HepG2 (cell line): ENCODE measurements around the gene UPF3A. TPM values are rescaled to one million over a fixed set of nuclear protein-coding genes. Genes with fewer than 3 reads are reported as not detected.
A peak's percentile ranks its signal among the peaks of the same experiment; 100 is the strongest.

ENCODE experiments used
- ATAC-seq: fragments of 200-7000 bp; cut with Tn5 transposase; 3 replicates; pipeline ENCODE4 v1.9.1; 2020; ENCODE audit warnings: mild to moderate bottlenecking, moderate library complexity
- BruUV-seq: library from RNA; stranded (reverse); fragments of 400-500 nt; replicated peaks from 2 replicates; lab custom pipeline; 2021; lab: Mats Ljungman, UMichigan
- CTCF ChIA-PET: fragments of 300-600 bp; formaldehyde crosslinking; extraction: SDS; loops from one replicate; lab custom pipeline; 2021; ENCODE audit warnings: low total read pairs, inconsistent platforms, low intra/inter-chr PET ratio; lab: Yijun Ruan, JAX
- POLR2A ChIA-PET: fragments of 350-600 bp; sonication (Branson Sonifier 250); formaldehyde crosslinking; loops from one replicate; lab custom pipeline; 2020; ENCODE audit warnings: antibody characterized with exemption, inconsistent platforms; lab: Yijun Ruan, JAX
- DNase-seq: peaks from one replicate; pipeline ENCODE4 v3.0.0-alpha.2; 2015; ENCODE audit warnings: low spot score
- FAIRE-seq: peaks from 3 replicates; lab custom pipeline; 2011; peaks lifted over from hg19 to GRCh38; lab: Jason Lieb, UNC
- H2AFZ ChIP-seq: one replicate; pipeline ENCODE4 v1.6.1; 2011; ENCODE audit warnings: low read length, inconsistent platforms
- H3K27ac ChIP-seq: fragments of 300-600 bp; 3 replicates; pipeline ENCODE4 v1.8.0; 2011; ENCODE audit warnings: mixed run types, mild to moderate bottlenecking, mixed read lengths, low read length, inconsistent platforms; ENCODE audit not compliant: insufficient read depth; ENCODE audit errors: extremely low read length
- H3K27me3 ChIP-seq, 2 experiments: fragments of 200-600 bp in 1 of 2; 2 replicates in 1 of 2; 3 replicates in 1 of 2; pipeline versions ENCODE4 v1.6.0 to v1.8.0; 2011; ENCODE audit warnings: low read length in 2 of 2, mild to moderate bottlenecking in 2 of 2, moderate library complexity in 2 of 2, inconsistent platforms in 1 of 2; ENCODE audit not compliant: insufficient read depth in 2 of 2, control insufficient read depth in 1 of 2
- H3K36me3 ChIP-seq, 2 experiments: fragments of 200-600 bp in 1 of 2; replicated peaks in 1 of 2; 2 replicates in 1 of 2; 3 replicates in 1 of 2; pipeline versions ENCODE4 v1.5.1 to v1.8.0; 2011; ENCODE audit warnings: low read length in 2 of 2, inconsistent platforms in 1 of 2; ENCODE audit not compliant: insufficient read depth in 2 of 2, control insufficient read depth in 1 of 2
- H3K4me1 ChIP-seq: 2 replicates; pipeline ENCODE4 v1.5.1; 2012; ENCODE audit warnings: low read length, inconsistent platforms; ENCODE audit not compliant: insufficient read depth
- H3K4me2 ChIP-seq: 2 replicates; pipeline ENCODE4 v1.6.0; 2011; ENCODE audit warnings: low read depth, low read length, inconsistent platforms
- H3K4me3 ChIP-seq, 3 experiments: fragments of 200-600 bp in 1 of 3; sonication (generic), shearing (Covaris generic) in 1 of 3; replicated peaks in 1 of 3; 2 replicates each; pipeline ENCODE4 v1.5.1; 2011 to 2016; ENCODE audit warnings: low read length in 3 of 3, inconsistent platforms in 2 of 3, low read depth in 2 of 3, mild to moderate bottlenecking in 2 of 3, control low read depth in 1 of 3, mixed read lengths in 1 of 3; ENCODE audit not compliant: insufficient read depth in 1 of 3
- H3K79me2 ChIP-seq: one replicate; pipeline ENCODE4 v1.6.1; 2011; ENCODE audit warnings: low read length, inconsistent platforms; ENCODE audit not compliant: insufficient read depth
- H3K9ac ChIP-seq: 2 replicates; pipeline ENCODE4 v1.6.0; 2011; ENCODE audit warnings: mild to moderate bottlenecking, low read depth, low read length, inconsistent platforms; ENCODE audit not compliant: insufficient read depth
- H3K9me3 ChIP-seq: 2 replicates; pipeline ENCODE4 v1.5.1; 2012; ENCODE audit warnings: mild to moderate bottlenecking, low read length
- H4K20me1 ChIP-seq: 2 replicates; pipeline ENCODE4 v1.6.0; 2011; ENCODE audit warnings: inconsistent platforms, mild to moderate bottlenecking, low read length, moderate library complexity; ENCODE audit not compliant: insufficient read depth
- AGO2 ChIP-seq: fragments of 200-400 bp; formaldehyde crosslinking; optimal IDR thresholded peaks from 2 replicates; pipeline ENCODE3; 2017; ENCODE audit warnings: mild to moderate bottlenecking, low read depth, low read length, moderate library complexity
- CREB1 ChIP-seq, 2 experiments: fragments of 450-650 bp in 1 of 2; IDR thresholded peaks; 2 replicates each; pipeline ENCODE4 v1.6.1; 2016 to 2017; ENCODE audit warnings: control low read depth in 1 of 2, mild to moderate bottlenecking in 1 of 2, missing compliant biosample characterization in 1 of 2, missing genetic modification characterization in 1 of 2
- MTA3 ChIP-seq: sonication (generic); formaldehyde crosslinking; IDR thresholded peaks from 2 replicates; pipeline ENCODE4 v1.4.0; 2020; ENCODE audit warnings: missing genetic modification reagents
- SAP130 ChIP-seq: IDR thresholded peaks from 2 replicates; pipeline ENCODE4 v1.6.1; 2016; ENCODE audit warnings: low read depth
- ZNF224 ChIP-seq: sonication (generic); formaldehyde crosslinking; IDR thresholded peaks from 2 replicates; pipeline ENCODE4 v1.5.0; 2020; ENCODE audit warnings: mild to moderate bottlenecking, missing genetic modification reagents
- ZNF629 ChIP-seq: sonication (generic); formaldehyde crosslinking; conservative IDR thresholded peaks from 2 replicates; pipeline ENCODE4 v1.5.0; 2020; ENCODE audit warnings: missing genetic modification reagents
- WGBS: methylation state at CpG from one replicate; pipeline ENCODE4 v1.1.6; 2017; ENCODE audit warnings: low lambda C conversion rate; 5-methylcytosine and 5-hydroxymethylcytosine counted together
- in situ Hi-C: cut with HindIII; loops from 2 replicates; pipeline ENCODE4 v1.10.0; 2017; ENCODE audit warnings: low pct_unique_long_range_greater_than_20kb; ENCODE audit not compliant: extremely low pct_ligation_motif_present
- intact Hi-C: fragments of 100-400 bp; cut with micrococcal nuclease; formaldehyde crosslinking; loops from one replicate; pipeline ENCODE4 v1.10.0; 2022; ENCODE audit not compliant: unreplicated experiment
- polyA plus RNA-seq, 8 experiments: library from polyadenylated mRNA; depleted of rRNA in 3 of 8; stranded (reverse) in 7 of 8; unstranded in 1 of 8; fragments of >200 nt; fragmentation: Illumina TruSeq in 4 of 8; extraction: Trizol in 4 of 8; gene quantifications; 2 replicates each; pipeline versions ENCODE4 v1.2.1 to v1.2.3, GENCODE V29; 2011 to 2016; ENCODE audit warnings: low read depth in 4 of 8, missing spikeins in 1 of 8, mixed read lengths in 1 of 8; ENCODE audit not compliant: insufficient read depth in 1 of 8
- total RNA-seq, 5 experiments: library from RNA; depleted of rRNA; stranded (reverse); fragments of >200 nt; fragmentation: Illumina TruSeq; extraction: Trizol; gene quantifications; 2 replicates each; pipeline ENCODE4 v1.2.3, GENCODE V29; 2016; ENCODE audit warnings: low read depth in 1 of 5

Gene UPF3A
- total and polyA plus RNA-seq, 2 of the 13 experiments (the other 11 are each of a cell fraction or from before 2014, with no cell fraction given), result 60.2 to 63.8 TPM

GRCh38 chr13:114299604-114300305 lies 18.4 kb downstream of the UPF3A start:
- BruUV-seq, result no TSS peak
- Histone ChIP-seq H3K4me2 (no peak overlapping the region), H3K9me3 (no peaks in the 10 kb centered on the region), H4K20me1 (no peaks in the 10 kb centered on the region), H3K36me3 (peaks cover 17 to 61% of the 10 kb centered on the region in 2 experiments; a peak in 4 of 5 replicates), H3K9ac (no peak overlapping the region), H3K4me1 (no peaks in the 10 kb centered on the region), H3K27me3 (no peaks in the 10 kb centered on the region), H3K27ac (no peak overlapping the region), H3K4me3 (no peak overlapping the region), H2AFZ (no peak overlapping the region), H3K79me2 (peaks cover 7% of the 10 kb centered on the region)
- DNase-seq (no peak), FAIRE-seq (no peak), ATAC-seq (no peak)
- in situ Hi-C loops (no loop called here), intact Hi-C loops (no loop called here)
- CTCF ChIA-PET, result no interaction called here
- TF ChIP-seq ZNF224 (no peak), ZNF629 (CRISPR knock-in tag) (no peak), MTA3 (no peak), SAP130 (CRISPR knock-in tag) (no peak)
- POLR2A ChIA-PET, result no interaction called here
- 100% methylated on average over 11 of the region's 12 CpGs for WGBS

- H4K20me1 ChIP-seq, result no peaks in the 10 kb centered on the region
- POLR2A ChIA-PET, result no interaction called here
- H3K36me3 ChIP-seq, result peaks cover 10 to 55% of the 10 kb centered on the region in 2 experiments; a peak in 4 of 5 replicates
- no TSS peak for BruUV-seq
- H3K4me1 ChIP-seq, result no peaks in the 10 kb centered on the region
- no peaks in the 10 kb centered on the region for H3K9me3 ChIP-seq
- no peak overlapping the region for H2AFZ ChIP-seq
- no peak overlapping the region for H3K27ac ChIP-seq
- no peak overlapping the region for H3K9ac ChIP-seq
- no peak overlapping the region for H3K4me3 ChIP-seq
- H3K4me2 ChIP-seq, result no peak overlapping the region
- CTCF ChIA-PET, result no interaction called here
- no peak for DNase-seq
- in situ Hi-C loops, result no loop called here
- peak; percentile 56 for ATAC-seq
- 92% methylated on average over 5 of the region's 11 CpGs for WGBS
- intact Hi-C loops, result no loop called here
- no peak for FAIRE-seq
- H3K27me3 ChIP-seq, result no peaks in the 10 kb centered on the region
- TF ChIP-seq CREB1 (IDR thresholded peaks at IDR 0.05), result no peak
- TF ChIP-seq CREB1 (CRISPR knock-in tag; IDR thresholded peaks at IDR 0.05), result no peak
- peak; percentile 48 for TF ChIP-seq AGO2
- TF ChIP-seq, all 625 proteins: peak for 1
- no peaks in the 10 kb centered on the region for H3K79me2 ChIP-seq
Observed at GRCh38 chr13:114303700-114304327, 22.4 kb downstream of the UPF3A start.
